ENCODE measurements around the gene OR10K2. TPM values are rescaled to one million over a fixed set of nuclear protein-coding genes. Genes with fewer than 3 reads are reported as not detected.

The OR10K2 gene
- not detected in 2 replicates for total RNA-seq
- not detected in 2 replicates for polyA plus RNA-seq

DNA sequence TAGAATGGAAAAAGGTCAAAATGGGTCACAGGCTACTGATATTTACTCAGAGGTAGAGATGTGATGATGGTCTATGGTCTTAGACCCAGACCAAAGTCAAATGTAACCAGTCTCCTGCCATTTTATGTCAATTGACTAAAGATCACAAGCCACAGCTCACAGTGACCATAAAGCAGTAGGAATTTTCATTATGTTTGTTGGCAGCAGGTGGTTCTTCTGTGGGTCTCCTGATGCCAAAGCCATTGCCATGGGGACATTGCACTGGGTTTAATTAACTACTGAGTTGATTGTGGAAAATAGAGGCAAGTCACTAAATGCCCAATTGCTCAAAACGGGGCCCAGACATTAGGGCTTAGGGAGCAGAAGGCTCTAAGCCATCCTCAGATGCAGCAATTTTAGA is at the start of gene OR10K2:
Gene OR10K2, minus strand, starts transcription at position 101 of the 400 bp plus-strand sequence. CDS start 5,371 bp downstream, outside the sequence.
- Histone ChIP-seq H3K4me1 (ENCODE audit: low read depth) (no peaks in the 10 kb centered on the region), H3K4me3 (no peak within 1 kb of the TSS), H3K27me3 (no peaks in the 10 kb centered on the region), H3K9me3 (ENCODE audit: low read depth) (no peaks in the 10 kb centered on the region), H3K36me3 (no peaks in the 10 kb centered on the region), H3K27ac (no peak within 1 kb of the TSS)
- no peak for TF ChIP-seq CTCF (IDR thresholded peaks at IDR 0.05; ENCODE audit: low read depth, low read length)
- no peak for DNase-seq (ENCODE audit: low read depth in 1 of 2, low spot score in 1 of 2)

DNA sequence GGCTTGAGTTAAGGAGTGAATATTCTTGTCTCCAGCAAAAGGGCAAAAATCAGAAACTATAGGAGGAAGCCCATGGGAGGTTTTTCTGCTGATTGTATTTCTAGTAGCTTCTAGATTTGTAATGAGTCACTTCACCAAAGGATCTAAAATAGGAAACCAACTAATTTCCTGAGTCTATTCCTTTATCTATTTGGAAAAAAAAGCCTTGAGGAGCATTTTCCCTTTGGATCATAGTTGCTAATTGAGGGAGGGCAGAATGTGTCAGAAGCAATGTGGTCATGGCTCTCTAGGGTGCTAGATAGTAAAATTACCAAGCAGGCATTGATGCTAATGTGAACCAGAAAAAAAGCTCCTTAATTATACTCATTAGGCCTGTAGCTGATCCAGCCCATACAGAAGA is 45.9 kb upstream of the OR10K2 start, which contains the start of gene OR10R2:
Gene OR10R2, plus strand, starts transcription at position 301 of the 400 bp plus-strand sequence. CDS start 106 bp downstream, outside the sequence.
- TF ChIP-seq CTCF (IDR thresholded peaks at IDR 0.05; ENCODE audit: low read depth, low read length), result no peak
- no peaks in the 10 kb centered on the region for H3K4me1 ChIP-seq (ENCODE audit: low read depth)
- no peaks in the 10 kb centered on the region for H3K9me3 ChIP-seq (ENCODE audit: low read depth)
- peaks cover 2% of the 10 kb centered on the region for H3K27me3 ChIP-seq
- H3K36me3 ChIP-seq, result no peaks in the 10 kb centered on the region
- no peak within 1 kb of the TSS for H3K27ac ChIP-seq
- no peak for DNase-seq (ENCODE audit: low read depth in 1 of 2, low spot score in 1 of 2)
- no peak within 1 kb of the TSS for H3K4me3 ChIP-seq

GRCh38 chr1:158461534-158461933 is 35.5 kb upstream of the OR10K2 start, which contains the start of gene OR10K1:
Gene OR10K1 (plus strand): TSS chr1:158461834. CDS start chr1:158465562, 3,728 bp downstream.
- Histone ChIP-seq H3K9me3 (ENCODE audit: low read depth) (no peaks in the 10 kb centered on the region), H3K36me3 (no peaks in the 10 kb centered on the region), H3K27ac (no peak within 1 kb of the TSS), H3K4me3 (no peak within 1 kb of the TSS), H3K27me3 (no peaks in the 10 kb centered on the region), H3K4me1 (ENCODE audit: low read depth) (no peaks in the 10 kb centered on the region)
- no peak for TF ChIP-seq CTCF (IDR thresholded peaks at IDR 0.05; ENCODE audit: low read depth, low read length)
- no peak for DNase-seq (ENCODE audit: low read depth in 1 of 2, low spot score in 1 of 2)

DNA sequence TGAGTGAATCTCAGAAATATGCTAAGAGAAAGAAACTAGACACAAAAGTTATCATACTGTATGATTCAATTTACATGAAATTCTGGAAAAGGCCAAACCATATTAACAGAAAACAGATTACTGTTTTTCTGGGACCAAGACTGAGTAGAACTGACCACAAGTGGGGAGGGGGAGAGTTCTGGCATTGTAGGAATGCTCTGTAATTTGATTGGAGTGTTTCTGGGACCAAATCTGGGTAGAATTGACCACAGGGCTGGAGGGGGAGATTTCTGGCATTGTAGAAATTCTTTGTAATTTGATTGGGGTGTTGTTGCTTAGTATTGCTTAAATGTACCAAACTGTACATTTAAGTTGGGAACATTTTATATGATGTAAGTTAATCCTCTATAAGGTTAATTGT is 32.2 kb upstream of the OR10K2 start:
- Histone ChIP-seq H3K27ac (no peak overlapping the region), H3K36me3 (no peaks in the 10 kb centered on the region), H3K4me1 (ENCODE audit: low read depth) (no peaks in the 10 kb centered on the region), H3K27me3 (no peaks in the 10 kb centered on the region), H3K9me3 (ENCODE audit: low read depth) (no peaks in the 10 kb centered on the region), H3K4me3 (no peak overlapping the region)
- peak in 1 of 2 donors; percentile 4 for DNase-seq (ENCODE audit: low read depth in 1 of 2, low spot score in 1 of 2)
- no peak for TF ChIP-seq CTCF (IDR thresholded peaks at IDR 0.05; ENCODE audit: low read depth, low read length)

- Histone ChIP-seq H3K36me3 (no peaks in the 10 kb centered on the region), H3K27me3 (no peaks in the 10 kb centered on the region), H3K4me1 (ENCODE audit: low read depth) (no peaks in the 10 kb centered on the region), H3K9me3 (ENCODE audit: low read depth) (no peaks in the 10 kb centered on the region), H3K4me3 (no peak overlapping the region), H3K27ac (no peak overlapping the region)
- no peak for TF ChIP-seq CTCF (IDR thresholded peaks at IDR 0.05; ENCODE audit: low read depth, low read length)
- DNase-seq (ENCODE audit: low read depth in 1 of 2, low spot score in 1 of 2), result no peak
Observed at GRCh38 chr1:158457246-158457645, 31.2 kb upstream of the OR10K2 start.

Measured in cardiac muscle cell (in vitro differentiated cells and primary cell).